NCI-H82 treated with DMSO at 0.1 percent for 48 hours (cell line): ENCODE data around the gene CENPQ.
A peak's percentile ranks its signal among the peaks of the same experiment; 100 is the strongest.
"Not testable (repeated sequence)": the region's sequence is repeated elsewhere in the genome, so short reads cannot be mapped to it uniquely, and the experiment has no call there.

Source experiments
- DNase-seq: peaks from one replicate; lab custom pipeline; 2025; ENCODE audit not compliant: unreplicated experiment; lab: John Stamatoyannopoulos, UW

CENPQ gene

GRCh38 chr6:49462927-49463611 lies at the start of gene CENPQ, which contains the start of gene MMUT:
Gene CENPQ (plus strand): TSS chr6:49463370. CDS start chr6:49470177, 6,807 bp downstream.
Gene MMUT (minus strand): TSS chr6:49463253. CDS start chr6:49459466, 3,787 bp downstream.
- peak; percentile 89 for DNase-seq

GRCh38 chr6:49415358-49415757 lies 47.8 kb upstream of the CENPQ start:
- no peak for DNase-seq

- no peak for DNase-seq
Measured at GRCh38 chr6:49416195-49416594, 47.0 kb upstream of the CENPQ start.

- peak; percentile 36 for DNase-seq
Measured at GRCh38 chr6:49423817-49424216, 39.4 kb upstream of the CENPQ start.

GRCh38 chr6:49430187-49430586 lies 33.0 kb upstream of the CENPQ start:
- DNase-seq, result no peak

GRCh38 chr6:49430866-49431265 lies 32.3 kb upstream of the CENPQ start:
- DNase-seq, result no peak

GRCh38 chr6:49453221-49453620 lies 9.9 kb upstream of the CENPQ start:
- no peak for DNase-seq

- no peak for DNase-seq
Measured at GRCh38 chr6:49454787-49455709, 8.1 kb upstream of the CENPQ start.

GRCh38 chr6:49457771-49458170 lies 5.4 kb upstream of the CENPQ start:
- DNase-seq, result no peak

GRCh38 chr6:49462071-49462470 lies 1.1 kb upstream of the CENPQ start:
- no peak for DNase-seq

GRCh38 chr6:49462599-49462926 lies 607 bp upstream of the CENPQ start:
- DNase-seq, result no peak

- DNase-seq, result no peak
Measured at GRCh38 chr6:49463612-49463967, 420 bp downstream of the CENPQ start.

GRCh38 chr6:49464691-49465090 lies 1.5 kb downstream of the CENPQ start:
- no peak for DNase-seq

GRCh38 chr6:49468042-49468441 lies 4.9 kb downstream of the CENPQ start:
- no peak for DNase-seq

- DNase-seq, result not testable (repeated sequence)
Measured at GRCh38 chr6:49476564-49476963, 13.4 kb downstream of the CENPQ start.

GRCh38 chr6:49479308-49479970 lies 16.3 kb downstream of the CENPQ start:
- DNase-seq, result no peak

GRCh38 chr6:49481846-49482245 lies 18.7 kb downstream of the CENPQ start:
- not testable (repeated sequence) for DNase-seq

GRCh38 chr6:49483380-49483779 lies 20.2 kb downstream of the CENPQ start:
- not testable (repeated sequence) for DNase-seq

GRCh38 chr6:49490633-49491032 lies 27.5 kb downstream of the CENPQ start:
- DNase-seq, result no peak

- no peak for DNase-seq
Measured at GRCh38 chr6:49497304-49497703, 34.1 kb downstream of the CENPQ start.

GRCh38 chr6:49499126-49499525 lies 36.0 kb downstream of the CENPQ start:
- no peak for DNase-seq

- DNase-seq, result no peak
Measured at GRCh38 chr6:49499623-49500022, 36.5 kb downstream of the CENPQ start, which contains the start of gene GLYATL3. Gene GLYATL3 (plus strand): TSS chr6:49499923. CDS start chr6:49511991, 12,068 bp downstream.
